ENCODE measurements around the gene INPP5A.
A peak's percentile ranks its signal among the peaks of the same experiment; 100 is the strongest.

Gene INPP5A

DNA sequence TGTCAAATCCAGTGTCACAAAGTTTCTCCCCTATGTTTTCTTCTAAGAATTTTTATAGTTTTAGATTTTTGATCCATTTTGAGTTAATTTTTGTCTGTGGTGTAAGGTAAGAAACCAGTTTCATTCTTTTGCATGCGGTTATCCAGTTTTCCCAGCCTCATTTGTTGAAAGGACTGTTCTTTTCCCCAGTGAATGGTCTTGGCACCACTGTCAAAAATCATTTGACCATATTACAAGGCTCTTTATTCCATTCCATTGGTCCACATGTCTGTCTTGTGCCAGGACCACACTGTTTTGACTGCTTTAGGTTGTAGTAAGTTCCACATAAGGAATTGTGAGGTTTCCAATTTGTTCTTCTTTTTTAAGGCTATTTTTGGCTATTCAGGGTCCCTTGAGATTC lies 64.0 kb downstream of the INPP5A start:
- DNase-seq: no peak

DNA sequence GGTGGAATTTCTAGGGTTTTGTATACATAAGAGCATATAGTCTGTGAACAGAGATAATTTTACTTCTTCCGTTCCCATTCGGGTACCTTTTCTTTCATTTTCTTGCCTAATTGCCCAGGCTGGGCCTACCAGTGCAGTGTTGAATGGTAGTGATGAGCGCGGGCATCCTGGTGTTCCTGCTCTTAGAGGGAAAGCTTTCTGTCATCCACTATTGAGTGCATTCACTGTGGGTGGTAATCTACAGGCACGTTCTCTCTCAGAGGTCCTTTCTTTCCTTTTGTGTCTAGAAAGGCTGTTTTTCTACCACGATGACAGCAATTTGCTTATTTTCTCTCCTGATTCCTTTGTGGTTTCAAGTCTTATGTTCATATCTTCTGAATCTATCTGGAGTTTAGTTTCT lies 65.0 kb downstream of the INPP5A start:
- no peak for DNase-seq

GRCh38 chr10:132603851-132604533 lies 66.4 kb downstream of the INPP5A start:
- no peak for DNase-seq

DNA sequence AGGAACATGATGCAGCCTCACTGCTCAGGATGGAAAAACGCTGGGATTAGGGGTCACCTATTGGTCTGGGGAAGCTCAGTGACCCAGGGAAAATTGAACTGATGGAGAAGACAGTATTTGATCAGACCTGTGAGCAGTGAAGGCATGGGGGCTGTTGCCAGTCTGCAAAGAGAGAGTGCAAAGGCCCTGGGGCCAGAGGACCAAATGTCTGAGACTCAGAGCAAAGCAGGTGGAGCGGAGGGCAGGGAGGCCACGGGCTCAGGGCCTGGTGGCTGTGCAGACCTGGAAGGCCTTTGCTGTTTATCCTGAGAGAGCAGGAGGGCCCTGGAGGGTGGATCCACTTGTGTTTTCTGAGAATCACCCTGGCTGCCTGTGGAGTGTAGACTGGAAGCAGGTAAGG lies 67.1 kb downstream of the INPP5A start:
- no peak for DNase-seq

- no peak for DNase-seq
Observed at GRCh38 chr10:132605390-132605789, 67.8 kb downstream of the INPP5A start.

GRCh38 chr10:132606031-132606491 lies 68.5 kb downstream of the INPP5A start:
- no peak for DNase-seq

DNA sequence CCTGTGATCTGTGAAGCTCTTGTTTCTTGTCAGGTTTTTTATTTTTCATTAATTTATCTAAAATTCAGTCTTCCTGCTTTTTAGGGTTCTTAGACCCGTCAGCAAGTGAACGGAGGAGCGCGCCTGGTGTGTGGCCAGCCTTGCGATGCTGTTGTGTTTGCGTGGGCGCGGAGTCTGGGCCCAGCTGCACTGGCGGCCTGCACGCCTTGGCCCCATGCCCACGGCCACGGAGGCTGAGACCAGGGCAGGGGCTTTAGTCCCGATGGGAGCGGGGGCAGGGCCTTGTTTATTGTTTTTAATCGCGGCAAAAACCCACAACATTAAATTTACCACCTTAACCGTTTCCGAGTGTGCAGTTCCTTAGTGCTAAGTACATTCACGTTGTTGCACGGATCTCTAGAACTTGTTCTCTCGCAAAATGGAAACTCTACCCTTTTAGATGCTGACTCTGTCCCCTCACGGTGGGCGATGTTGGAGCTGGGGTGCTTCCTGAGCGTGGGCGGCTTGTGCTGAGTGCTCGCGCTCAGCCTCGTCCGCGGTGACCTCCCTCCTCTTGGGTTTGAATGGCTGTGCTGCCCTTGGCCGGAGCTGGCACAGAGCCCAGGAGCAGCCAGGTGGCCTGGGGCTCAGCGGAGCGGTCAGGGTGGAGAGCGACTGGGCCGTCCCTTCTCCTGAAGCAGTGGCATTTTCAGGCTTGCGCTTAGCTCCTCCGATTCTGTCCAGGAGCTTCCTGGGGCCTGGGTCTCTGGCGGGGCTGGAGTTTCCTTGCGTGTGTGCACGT lies 69.1 kb downstream of the INPP5A start:
- no peak for DNase-seq

- no peak for DNase-seq
Observed at GRCh38 chr10:132607491-132607890, 69.9 kb downstream of the INPP5A start.

DNA sequence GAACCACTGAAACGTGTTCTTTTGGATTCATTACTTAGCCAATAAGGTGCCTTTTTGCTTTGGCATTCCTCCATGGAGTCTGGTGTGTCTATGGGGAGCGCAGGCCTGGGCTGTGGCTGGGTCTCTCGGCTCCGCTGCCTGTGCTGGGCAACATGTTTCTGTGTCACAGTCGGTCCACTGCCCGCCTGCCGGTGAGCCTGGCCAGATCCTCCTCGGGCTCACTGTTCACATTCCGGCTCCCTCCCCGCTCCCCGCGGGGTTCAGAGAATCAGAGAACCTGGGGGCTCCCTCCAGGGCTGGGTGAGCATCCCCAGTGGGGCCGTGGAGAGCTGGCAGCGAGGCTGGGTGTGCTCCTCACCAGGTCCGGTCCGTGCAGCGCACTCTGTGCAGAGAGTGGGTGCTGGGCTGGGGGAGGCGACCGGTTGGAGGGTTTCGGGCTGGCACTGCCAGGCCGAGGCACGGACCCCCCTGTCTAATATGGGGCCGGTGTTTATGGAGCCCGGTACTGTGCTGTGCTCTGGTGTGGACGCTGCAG lies 70.4 kb downstream of the INPP5A start:
- no peak for DNase-seq

DNA sequence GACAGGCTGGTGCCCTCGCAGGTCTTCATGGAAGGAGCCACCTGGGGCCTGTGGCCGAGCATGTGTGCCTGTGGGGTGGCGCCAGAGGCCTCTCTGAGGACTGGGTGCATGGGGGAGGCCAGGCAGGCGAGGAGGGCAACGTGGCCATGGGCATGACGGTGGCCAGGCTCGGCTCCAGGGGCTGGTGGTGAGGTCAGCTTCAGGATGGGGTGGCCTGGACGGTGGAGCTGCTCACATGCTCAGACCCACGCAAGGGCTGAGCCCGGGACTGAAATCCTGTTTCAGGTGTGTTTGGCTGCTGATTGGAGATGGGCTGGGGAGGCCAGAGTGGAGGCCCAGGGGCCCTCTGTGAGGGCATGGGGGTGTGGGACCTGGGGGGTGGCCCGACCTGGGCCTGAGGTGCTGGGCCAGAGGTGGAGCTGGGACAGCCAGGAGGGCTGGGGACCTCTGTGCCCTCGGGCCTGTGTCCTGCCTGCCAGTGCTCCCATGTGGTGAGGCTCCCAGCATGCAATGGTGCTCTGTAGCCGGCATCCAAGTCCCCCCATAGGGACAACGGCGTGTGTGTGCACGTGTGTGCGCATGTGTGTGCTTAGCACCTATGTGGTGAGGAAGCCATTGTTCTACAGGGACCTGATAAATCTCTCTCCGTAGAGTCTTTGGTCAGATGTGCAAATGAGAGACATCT lies 71.1 kb downstream of the INPP5A start:
- no peak for DNase-seq

GRCh38 chr10:132609211-132609610 lies 71.6 kb downstream of the INPP5A start:
- DNase-seq: no peak

- DNase-seq: no peak
Observed at GRCh38 chr10:132610071-132610701, 72.6 kb downstream of the INPP5A start.

DNA sequence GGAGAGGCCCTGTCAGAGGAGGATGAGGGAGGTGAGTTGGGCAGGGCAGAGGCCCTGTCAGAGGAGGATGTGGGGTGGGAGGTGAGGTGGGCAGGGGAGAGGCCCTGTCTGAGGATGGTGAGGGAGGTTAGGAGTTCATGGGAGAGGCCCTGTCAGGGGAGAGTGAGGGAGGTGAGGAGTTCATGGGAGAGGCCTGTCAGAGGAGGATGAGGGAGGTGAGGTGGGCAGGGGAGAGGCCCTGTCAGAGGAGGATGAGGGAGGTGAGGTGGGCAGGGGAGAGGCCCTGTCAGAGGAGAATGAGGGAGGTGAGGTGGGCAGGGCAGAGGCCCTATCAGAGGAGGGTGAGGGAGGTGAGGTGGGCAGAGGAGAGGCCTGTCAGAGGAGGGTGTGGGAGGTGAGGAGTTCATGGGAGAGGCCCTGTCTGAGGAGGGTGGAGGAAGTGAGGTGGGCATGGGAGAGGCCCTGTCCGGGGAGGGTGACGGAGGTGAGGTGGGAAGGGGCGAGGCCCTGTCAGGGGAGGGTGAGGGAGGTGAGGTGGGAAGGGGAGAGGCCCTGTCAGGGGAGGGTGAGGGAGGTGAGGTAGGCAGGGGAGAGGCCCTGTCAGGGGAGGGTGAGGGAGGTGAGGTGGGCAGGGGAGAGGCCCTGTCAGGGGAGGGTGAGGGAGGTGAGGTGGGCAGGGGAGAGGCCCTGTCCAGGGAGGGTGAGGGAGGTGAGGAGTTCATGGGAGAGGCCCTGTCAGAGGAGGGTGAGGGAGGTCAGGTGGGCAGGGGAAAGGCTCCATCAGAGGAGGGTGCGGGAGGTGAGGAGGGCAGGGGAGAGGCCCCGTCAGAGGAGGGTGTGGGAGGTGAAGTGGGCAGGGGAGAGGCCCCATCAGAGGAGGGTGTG lies 73.7 kb downstream of the INPP5A start:
- DNase-seq: no peak

GRCh38 chr10:132611986-132612385 lies 74.4 kb downstream of the INPP5A start:
- DNase-seq: peak; percentile 28

GRCh38 chr10:132612571-132613504 lies 75.3 kb downstream of the INPP5A start:
- DNase-seq: no peak

GRCh38 chr10:132613566-132614348 lies 76.2 kb downstream of the INPP5A start:
- DNase-seq: no peak

DNA sequence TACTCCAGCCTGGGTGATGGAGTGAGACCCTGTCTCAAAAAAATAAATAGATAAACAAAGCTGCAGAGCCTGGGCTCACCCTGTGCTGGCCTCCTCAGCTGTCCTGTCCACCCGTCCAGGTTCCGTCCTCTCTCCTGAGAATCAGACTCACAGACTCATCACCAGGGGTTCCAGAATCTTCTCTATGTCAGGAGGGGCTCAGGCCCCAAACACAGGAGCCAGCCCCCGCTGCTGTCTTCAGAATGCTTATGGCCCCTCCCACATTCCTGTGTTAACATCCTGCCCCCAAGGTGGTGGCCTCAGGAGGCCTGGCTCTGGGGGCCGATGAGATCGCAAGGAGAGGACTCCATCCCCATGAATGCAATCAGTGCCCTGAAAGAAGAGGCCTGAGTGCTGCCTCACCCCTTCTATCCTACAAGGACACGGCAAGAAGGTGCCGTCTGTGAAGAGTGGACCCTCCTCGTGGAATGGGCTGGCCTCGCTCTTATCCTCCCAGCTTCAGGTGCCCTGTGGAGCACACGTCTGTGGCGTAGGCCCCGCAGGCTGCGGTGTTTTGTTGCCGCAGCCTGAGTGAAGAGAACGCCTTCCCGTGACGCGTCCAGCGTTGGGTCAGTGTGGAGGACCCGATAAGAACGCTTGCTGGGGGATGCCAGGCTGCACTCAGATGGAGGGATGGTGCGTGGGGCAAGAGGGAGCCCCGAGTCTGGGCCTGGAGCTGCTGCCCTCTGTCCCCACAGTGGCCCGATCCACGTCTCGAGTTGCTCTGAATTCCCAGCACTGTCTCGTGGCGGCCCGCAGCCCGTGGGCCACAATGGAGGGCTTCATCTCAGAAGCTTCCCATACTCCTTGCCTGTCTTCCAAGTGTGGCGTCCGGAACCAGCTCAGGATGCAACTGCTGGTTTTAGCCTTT lies 77.1 kb downstream of the INPP5A start:
- no peak for DNase-seq

DNA sequence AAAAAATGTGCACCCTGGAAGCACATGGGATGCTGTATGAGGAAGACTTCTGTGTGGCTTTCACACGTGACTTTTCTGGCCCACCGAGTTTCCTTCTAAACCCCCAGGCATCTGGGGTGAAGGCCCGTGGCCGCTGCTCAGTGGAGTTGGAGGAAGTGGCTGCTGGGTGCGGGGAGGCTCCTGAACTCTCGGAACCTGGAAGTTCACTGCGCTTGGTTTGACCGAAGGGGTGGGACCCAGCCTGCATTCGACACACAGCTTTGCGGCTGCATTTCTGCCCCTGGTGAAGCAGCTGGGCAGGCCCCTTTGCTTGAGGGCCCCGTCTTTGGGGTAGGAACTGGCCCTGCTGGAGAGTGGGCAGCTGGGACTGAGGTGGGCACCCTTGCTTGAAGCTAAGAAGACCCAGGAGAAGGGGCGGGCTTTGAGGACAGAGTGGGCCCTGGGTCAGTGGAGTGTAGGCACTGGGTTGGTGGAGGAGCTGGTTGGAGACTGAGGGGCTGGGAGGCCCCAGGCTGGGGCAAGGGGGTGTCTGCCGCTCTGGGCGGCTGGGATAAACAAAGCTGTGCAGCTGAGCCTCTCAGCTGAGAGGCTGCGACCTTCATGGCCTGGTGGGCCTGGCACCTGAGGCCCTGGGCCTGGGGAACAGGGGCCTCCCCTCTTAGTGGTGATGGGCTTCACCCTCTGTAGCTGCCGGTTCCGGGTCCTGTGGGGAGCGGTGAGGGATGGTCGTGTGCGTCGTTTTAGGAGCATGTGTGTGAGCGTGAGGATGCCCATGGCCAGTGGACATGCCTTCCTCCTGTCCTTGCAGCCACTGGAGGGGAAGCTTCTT lies 78.0 kb downstream of the INPP5A start:
- no peak for DNase-seq

Data from stimulated activated CD4-positive, alpha-beta T cell treated with anti-CD3 and anti-CD28 coated beads, Interleukin-1b, Interleukin-23, amount 100 ng/mL, for 48 hours (primary cell).